ENCODE measurements around the gene KLF1.

DNA sequence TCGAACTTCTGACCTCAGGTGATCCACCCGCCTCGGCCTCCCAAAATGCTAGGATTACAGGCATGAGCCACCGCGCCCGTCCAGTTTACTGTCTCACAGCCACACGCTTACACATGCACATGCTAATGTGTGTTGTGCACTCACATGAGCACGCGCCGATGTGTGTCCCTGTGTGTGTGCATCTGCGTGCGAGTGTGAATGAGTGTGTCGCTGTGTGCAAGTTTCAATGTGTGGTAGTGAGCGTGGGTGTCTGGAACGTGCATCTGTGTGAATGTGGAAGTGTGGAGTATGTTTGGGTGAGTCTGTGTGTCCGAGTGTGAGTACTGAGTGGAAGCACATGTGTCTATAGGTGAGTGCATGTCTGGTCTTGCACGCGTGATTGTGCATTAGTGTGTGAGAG is 44.5 kb downstream of the KLF1 start:
- TF ChIP-seq POLR2A (IDR thresholded peaks at IDR 0.05; ENCODE audit: low read length) (no peak), GATA1 (IDR thresholded peaks at IDR 0.05; ENCODE audit: low read depth, low read length) (no peak)
